Measurements from ENCODE around the gene WDFY2. TPM values are rescaled to one million over a fixed set of nuclear protein-coding genes. Genes with fewer than 3 reads are reported as not detected.
"Not testable (repeated sequence)": the region's sequence is repeated elsewhere in the genome, so short reads cannot be mapped to it uniquely, and the experiment has no call there.

WDFY2 gene
- total RNA-seq, 1 experiment from 2014 or later, result 4.1 TPM

DNA sequence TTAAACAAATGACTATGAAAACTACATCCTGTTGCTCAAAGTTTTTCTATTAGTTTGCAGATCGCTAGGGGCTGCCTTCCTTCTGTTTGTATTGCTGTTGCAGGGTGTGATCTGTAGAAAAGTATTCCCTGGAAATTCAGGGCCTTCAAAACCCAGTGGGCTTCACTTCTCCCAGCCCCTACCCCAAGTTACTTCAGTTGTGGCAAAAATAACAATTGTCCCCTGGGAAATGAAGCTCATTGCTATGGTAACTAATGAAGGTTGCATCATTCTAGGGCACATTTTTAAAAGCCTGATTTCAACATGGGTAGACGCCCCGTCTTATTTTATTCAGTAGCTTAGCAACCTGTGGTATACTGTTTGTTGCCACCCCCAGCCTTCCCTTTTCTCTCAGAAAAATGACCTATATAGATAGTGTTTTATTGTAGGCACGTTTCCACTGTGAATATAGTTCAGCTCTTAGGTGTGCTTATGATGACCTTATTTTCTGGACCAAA is 60.9 kb downstream of the WDFY2 start:
- no peaks in the 10 kb centered on the region for H3K27me3 ChIP-seq (ENCODE audit: low read length)
- peaks cover 55% of the 10 kb centered on the region for H3K79me2 ChIP-seq (ENCODE audit: low read length)
- H3K36me3 ChIP-seq (ENCODE audit: low read depth, low read length), result no peaks in the 10 kb centered on the region
- BruUV-seq (replicated peaks), result no TSS peak
- H3K9me2 ChIP-seq (replicated peaks; ENCODE audit: low read length), result no peaks in the 10 kb centered on the region
- H3K4me2 ChIP-seq (ENCODE audit: low read length), result peak overlapping the region; percentile 85
- peak overlapping the region; percentile 64 for H3K9ac ChIP-seq (ENCODE audit: low read length)
- no peaks in the 10 kb centered on the region for H4K20me1 ChIP-seq (ENCODE audit: low read length)
- peak overlapping the region; percentile 96 for H3K27ac ChIP-seq (ENCODE audit: low read length)
- peaks cover 51% of the 10 kb centered on the region for H3K4me1 ChIP-seq (ENCODE audit: insufficient read depth, low read length)
- H3F3A ChIP-seq (ENCODE audit: low read length, unreplicated experiment), result peaks cover 9% of the 10 kb centered on the region
- CTCF ChIA-PET, result no interaction called here
- no peaks in the 10 kb centered on the region for H3K9me3 ChIP-seq (ENCODE audit: low read length)
- peak overlapping the region; percentile 56; the same call in 1 of the 2 replicates for H3K4me3 ChIP-seq (ENCODE audit: low read length)
- ATAC-seq, result no peak
- no peak overlapping the region for H2AFZ ChIP-seq (ENCODE audit: low read length)
- intact Hi-C loops (cut with micrococcal nuclease), result no loop called here
- POLR2A ChIA-PET (ENCODE audit: unreplicated experiment), result no interaction called here
- TF ChIP-seq EZH2phosphoT487 (IDR thresholded peaks at IDR 0.05; ENCODE audit: borderline replicate concordance, low read length), result no peak
- TF ChIP-seq EZH2 (IDR thresholded peaks at IDR 0.05; ENCODE audit: low read length, unreplicated experiment), result no peak
- TF ChIP-seq, protein P1, sequence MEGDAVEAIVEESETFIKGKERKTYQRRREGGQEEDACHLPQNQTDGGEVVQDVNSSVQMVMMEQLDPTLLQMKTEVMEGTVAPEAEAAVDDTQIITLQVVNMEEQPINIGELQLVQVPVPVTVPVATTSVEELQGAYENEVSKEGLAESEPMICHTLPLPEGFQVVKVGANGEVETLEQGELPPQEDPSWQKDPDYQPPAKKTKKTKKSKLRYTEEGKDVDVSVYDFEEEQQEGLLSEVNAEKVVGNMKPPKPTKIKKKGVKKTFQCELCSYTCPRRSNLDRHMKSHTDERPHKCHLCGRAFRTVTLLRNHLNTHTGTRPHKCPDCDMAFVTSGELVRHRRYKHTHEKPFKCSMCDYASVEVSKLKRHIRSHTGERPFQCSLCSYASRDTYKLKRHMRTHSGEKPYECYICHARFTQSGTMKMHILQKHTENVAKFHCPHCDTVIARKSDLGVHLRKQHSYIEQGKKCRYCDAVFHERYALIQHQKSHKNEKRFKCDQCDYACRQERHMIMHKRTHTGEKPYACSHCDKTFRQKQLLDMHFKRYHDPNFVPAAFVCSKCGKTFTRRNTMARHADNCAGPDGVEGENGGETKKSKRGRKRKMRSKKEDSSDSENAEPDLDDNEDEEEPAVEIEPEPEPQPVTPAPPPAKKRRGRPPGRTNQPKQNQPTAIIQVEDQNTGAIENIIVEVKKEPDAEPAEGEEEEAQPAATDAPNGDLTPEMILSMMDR (conservative IDR thresholded peaks at IDR 0.05; ENCODE audit: low read depth, low read length), result no peak
- DNase-seq, result no peak

DNA sequence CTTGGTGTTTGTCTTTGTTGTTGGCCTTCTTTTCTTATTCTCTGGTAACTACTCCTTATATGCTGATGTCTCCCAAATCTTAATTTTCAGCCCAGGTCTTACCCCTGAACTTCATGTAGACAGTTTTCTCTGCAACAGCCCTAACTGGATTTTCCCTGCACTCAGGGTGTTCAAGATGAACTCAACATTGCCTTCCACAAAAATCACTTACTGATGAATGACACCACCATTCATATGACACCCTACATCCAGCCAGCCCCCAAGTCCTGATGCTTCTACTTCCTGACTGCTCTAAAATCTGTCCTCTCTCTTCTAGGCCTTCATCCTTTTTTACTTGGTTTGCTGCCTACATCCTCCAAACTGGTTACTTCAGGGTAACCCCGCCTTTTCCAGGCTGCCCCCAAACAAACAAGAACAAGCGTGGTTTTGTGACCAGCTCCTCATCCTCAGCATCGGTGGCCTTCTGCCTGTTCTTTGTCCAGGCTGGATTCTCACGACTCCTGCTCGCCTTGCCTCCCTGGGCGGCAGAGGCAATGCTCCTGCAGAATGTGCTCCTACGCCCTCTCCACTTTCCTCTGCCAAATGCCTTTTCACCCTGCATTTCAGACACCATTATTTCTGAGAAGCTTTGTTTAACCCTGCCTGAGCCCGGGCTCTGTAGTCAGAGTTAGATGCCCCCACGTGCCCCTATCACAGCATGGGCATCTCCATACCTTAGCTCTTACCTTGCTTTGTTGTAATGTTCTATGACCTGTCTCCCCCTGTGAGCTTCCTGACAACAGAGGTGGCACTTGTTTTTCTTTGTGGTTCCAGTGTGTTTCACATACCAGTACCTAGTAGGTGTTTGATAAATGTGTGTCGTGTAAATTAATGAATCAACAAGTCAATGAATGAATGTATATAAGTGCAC is 61.8 kb downstream of the WDFY2 start:
- ChIA-PET CTCF (no interaction called here), POLR2A (ENCODE audit: unreplicated experiment) (no interaction called here)
- H3K36me3 ChIP-seq (ENCODE audit: low read depth, low read length), result no peaks in the 10 kb centered on the region
- H3K79me2 ChIP-seq (ENCODE audit: low read length), result peaks cover 52% of the 10 kb centered on the region
- no peak for DNase-seq
- H3K9ac ChIP-seq (ENCODE audit: low read length), result no peak overlapping the region
- ATAC-seq, result no peak
- H3F3A ChIP-seq (ENCODE audit: low read length, unreplicated experiment), result peaks cover 9% of the 10 kb centered on the region
- peak overlapping the region; percentile 96; the same call in 1 of the 2 replicates for H3K27ac ChIP-seq (ENCODE audit: low read length)
- no peaks in the 10 kb centered on the region for H3K9me3 ChIP-seq (ENCODE audit: low read length)
- intact Hi-C loops (cut with micrococcal nuclease), result no loop called here
- TF ChIP-seq EZH2phosphoT487 (IDR thresholded peaks at IDR 0.05; ENCODE audit: borderline replicate concordance, low read length) (no peak), EZH2 (IDR thresholded peaks at IDR 0.05; ENCODE audit: low read length, unreplicated experiment) (no peak)
- TF ChIP-seq, protein P1 (conservative IDR thresholded peaks at IDR 0.05; ENCODE audit: low read depth, low read length), result no peak
- no peak overlapping the region for H3K4me2 ChIP-seq (ENCODE audit: low read length)
- no peak overlapping the region for H2AFZ ChIP-seq (ENCODE audit: low read length)
- H3K4me3 ChIP-seq (ENCODE audit: low read length), result no peak overlapping the region
- peaks cover 44% of the 10 kb centered on the region for H3K4me1 ChIP-seq (ENCODE audit: insufficient read depth, low read length)
- H4K20me1 ChIP-seq (ENCODE audit: low read length), result no peaks in the 10 kb centered on the region
- H3K9me2 ChIP-seq (replicated peaks; ENCODE audit: low read length), result no peaks in the 10 kb centered on the region
- H3K27me3 ChIP-seq (ENCODE audit: low read length), result no peaks in the 10 kb centered on the region
- BruUV-seq (replicated peaks), result no TSS peak

DNA sequence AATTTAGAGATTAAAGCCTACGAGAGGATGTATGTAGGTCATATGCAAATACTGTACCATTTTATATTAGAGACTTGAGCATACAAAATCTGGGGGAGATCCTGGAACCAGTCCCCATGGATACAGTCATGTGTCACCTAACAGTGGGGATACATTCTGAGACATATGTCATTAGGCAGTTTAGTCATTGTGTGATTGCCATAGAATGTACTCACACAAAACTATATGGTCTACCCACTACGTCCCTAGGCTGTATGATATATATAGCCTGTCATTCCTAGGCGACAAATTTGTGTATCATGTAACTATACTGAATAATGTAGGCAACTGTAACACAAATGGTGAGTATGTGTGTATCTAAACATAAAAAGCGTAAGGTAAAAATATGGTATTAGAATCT is 62.8 kb downstream of the WDFY2 start:
- H3K9me3 ChIP-seq (ENCODE audit: low read length), result no peaks in the 10 kb centered on the region
- H2AFZ ChIP-seq (ENCODE audit: low read length), result no peak overlapping the region
- no peaks in the 10 kb centered on the region for H3K36me3 ChIP-seq (ENCODE audit: low read depth, low read length)
- CTCF ChIA-PET, result no interaction called here
- H3K27me3 ChIP-seq (ENCODE audit: low read length), result no peaks in the 10 kb centered on the region
- no TSS peak for BruUV-seq (replicated peaks)
- H3K4me2 ChIP-seq (ENCODE audit: low read length), result no peak overlapping the region
- no peak overlapping the region for H3K4me3 ChIP-seq (ENCODE audit: low read length)
- peaks cover 9% of the 10 kb centered on the region for H3F3A ChIP-seq (ENCODE audit: low read length, unreplicated experiment)
- H3K79me2 ChIP-seq (ENCODE audit: low read length), result peaks cover 44% of the 10 kb centered on the region
- H3K9ac ChIP-seq (ENCODE audit: low read length), result no peak overlapping the region
- no peaks in the 10 kb centered on the region for H4K20me1 ChIP-seq (ENCODE audit: low read length)
- no peak for DNase-seq
- intact Hi-C loops (cut with micrococcal nuclease), result no loop called here
- H3K27ac ChIP-seq (ENCODE audit: low read length), result no peak overlapping the region
- peaks cover 39% of the 10 kb centered on the region for H3K4me1 ChIP-seq (ENCODE audit: insufficient read depth, low read length)
- POLR2A ChIA-PET (ENCODE audit: unreplicated experiment), result no interaction called here
- no peak for ATAC-seq
- H3K9me2 ChIP-seq (replicated peaks; ENCODE audit: low read length), result no peaks in the 10 kb centered on the region
- TF ChIP-seq EZH2phosphoT487 (IDR thresholded peaks at IDR 0.05; ENCODE audit: borderline replicate concordance, low read length), result no peak
- no peak for TF ChIP-seq EZH2 (IDR thresholded peaks at IDR 0.05; ENCODE audit: low read length, unreplicated experiment)
- TF ChIP-seq, protein P1 (conservative IDR thresholded peaks at IDR 0.05; ENCODE audit: low read depth, low read length), result no peak

DNA sequence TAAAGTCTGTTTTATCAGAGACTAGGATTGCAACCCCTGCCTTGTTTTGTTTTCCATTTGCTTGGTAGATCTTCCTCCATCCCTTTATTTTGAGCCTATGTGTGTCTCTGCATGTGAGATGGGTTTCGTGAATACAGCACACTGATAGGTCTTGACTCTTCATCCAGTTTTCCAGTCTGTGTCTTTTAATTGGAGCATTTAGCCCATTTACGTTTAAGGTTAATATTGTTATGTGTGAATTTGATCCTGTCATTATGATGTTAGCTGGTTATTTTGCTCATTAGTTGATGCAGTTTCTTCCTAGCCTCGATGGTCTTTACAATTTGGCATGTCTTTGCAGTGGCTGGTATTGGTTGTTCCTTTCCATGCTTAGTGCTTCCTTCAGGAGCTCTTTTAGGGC is 67.9 kb downstream of the WDFY2 start:
- H3K4me2 ChIP-seq (ENCODE audit: low read length); H3K9ac ChIP-seq (ENCODE audit: low read length); BruUV-seq (replicated peaks); POLR2A ChIA-PET (ENCODE audit: unreplicated experiment); DNase-seq; H2AFZ ChIP-seq (ENCODE audit: low read length); H3K9me2 ChIP-seq (replicated peaks; ENCODE audit: low read length); CTCF ChIA-PET; H3F3A ChIP-seq (ENCODE audit: low read length, unreplicated experiment); H3K27me3 ChIP-seq (ENCODE audit: low read length); H3K36me3 ChIP-seq (ENCODE audit: low read depth, low read length); ATAC-seq; H3K9me3 ChIP-seq (ENCODE audit: low read length); H3K27ac ChIP-seq (ENCODE audit: low read length); intact Hi-C loops (cut with micrococcal nuclease); H3K4me3 ChIP-seq (ENCODE audit: low read length); H3K4me1 ChIP-seq (ENCODE audit: insufficient read depth, low read length); H4K20me1 ChIP-seq (ENCODE audit: low read length): not testable (repeated sequence)
- H3K79me2 ChIP-seq (ENCODE audit: low read length), result peaks cover 27% of the 10 kb centered on the region

Measured in PC-3 (cell line).